Measurements from ENCODE around the gene ZNF618. TPM values are rescaled to one million over a fixed set of nuclear protein-coding genes. Genes with fewer than 3 reads are reported as not detected.

ZNF618 gene
- total RNA-seq, 1 experiment from 2014 or later: 22.0 TPM

DNA sequence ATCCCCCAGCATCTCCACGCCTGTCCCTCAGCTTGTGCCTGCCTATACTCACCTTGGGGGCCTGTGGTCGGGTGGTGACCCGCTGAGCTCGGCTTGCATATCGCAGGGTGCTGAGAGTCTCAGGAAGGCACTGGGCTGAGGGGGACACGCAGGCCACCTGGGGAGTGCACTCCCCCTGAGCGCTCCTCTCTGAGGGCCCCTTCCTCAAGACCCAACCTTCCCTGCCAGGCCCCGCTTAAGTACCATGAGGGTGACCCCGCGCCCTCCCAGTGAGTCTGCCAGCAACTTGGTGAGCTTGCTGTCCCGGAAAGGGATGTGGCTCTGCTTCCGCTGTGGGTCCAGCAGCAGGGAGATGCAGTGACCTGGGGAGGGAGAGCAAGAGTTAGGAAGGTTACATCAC lies 218.9 kb downstream of the ZNF618 start:
- Mint-ChIP-seq H3K4me1 (peaks cover 14% of the 10 kb centered on the region), H3K27ac (no peak overlapping the region), H3K36me3 (no peaks in the 10 kb centered on the region), H3K4me3 (no peak overlapping the region), H3K27me3 (ENCODE audit: low read depth) (peaks cover 42% of the 10 kb centered on the region), H3K9me3 (no peaks in the 10 kb centered on the region)
- TF ChIP-seq ZNF317 (CRISPR knock-in tag; IDR thresholded peaks at IDR 0.05; ENCODE audit: borderline replicate concordance, low read depth) (no peak), SMAD3 (CRISPR knock-in tag; IDR thresholded peaks at IDR 0.05; ENCODE audit: borderline replicate concordance) (no peak), FOXK1 (CRISPR knock-in tag; IDR thresholded peaks at IDR 0.05) (no peak), EMX1 (CRISPR knock-in tag; IDR thresholded peaks at IDR 0.05) (no peak), ELF4 (CRISPR knock-in tag; IDR thresholded peaks at IDR 0.05; ENCODE audit: low read depth) (no peak), SMAD4 (CRISPR knock-in tag; IDR thresholded peaks at IDR 0.05) (no peak), HMGXB4 (CRISPR knock-in tag; IDR thresholded peaks at IDR 0.05) (no peak), ZNF138 (CRISPR knock-in tag; conservative IDR thresholded peaks at IDR 0.05) (no peak), NFE2L1 (CRISPR knock-in tag; IDR thresholded peaks at IDR 0.05) (no peak), ATF6 (CRISPR knock-in tag; IDR thresholded peaks at IDR 0.05) (no peak), SOX15 (CRISPR knock-in tag; IDR thresholded peaks at IDR 0.05) (no peak), ZNF281 (CRISPR knock-in tag; IDR thresholded peaks at IDR 0.05) (no peak), FOXJ3 (CRISPR knock-in tag; IDR thresholded peaks at IDR 0.05; ENCODE audit: borderline replicate concordance) (no peak), ZNF671 (CRISPR knock-in tag; IDR thresholded peaks at IDR 0.05) (no peak)
- TF ChIP-seq, protein P1, sequence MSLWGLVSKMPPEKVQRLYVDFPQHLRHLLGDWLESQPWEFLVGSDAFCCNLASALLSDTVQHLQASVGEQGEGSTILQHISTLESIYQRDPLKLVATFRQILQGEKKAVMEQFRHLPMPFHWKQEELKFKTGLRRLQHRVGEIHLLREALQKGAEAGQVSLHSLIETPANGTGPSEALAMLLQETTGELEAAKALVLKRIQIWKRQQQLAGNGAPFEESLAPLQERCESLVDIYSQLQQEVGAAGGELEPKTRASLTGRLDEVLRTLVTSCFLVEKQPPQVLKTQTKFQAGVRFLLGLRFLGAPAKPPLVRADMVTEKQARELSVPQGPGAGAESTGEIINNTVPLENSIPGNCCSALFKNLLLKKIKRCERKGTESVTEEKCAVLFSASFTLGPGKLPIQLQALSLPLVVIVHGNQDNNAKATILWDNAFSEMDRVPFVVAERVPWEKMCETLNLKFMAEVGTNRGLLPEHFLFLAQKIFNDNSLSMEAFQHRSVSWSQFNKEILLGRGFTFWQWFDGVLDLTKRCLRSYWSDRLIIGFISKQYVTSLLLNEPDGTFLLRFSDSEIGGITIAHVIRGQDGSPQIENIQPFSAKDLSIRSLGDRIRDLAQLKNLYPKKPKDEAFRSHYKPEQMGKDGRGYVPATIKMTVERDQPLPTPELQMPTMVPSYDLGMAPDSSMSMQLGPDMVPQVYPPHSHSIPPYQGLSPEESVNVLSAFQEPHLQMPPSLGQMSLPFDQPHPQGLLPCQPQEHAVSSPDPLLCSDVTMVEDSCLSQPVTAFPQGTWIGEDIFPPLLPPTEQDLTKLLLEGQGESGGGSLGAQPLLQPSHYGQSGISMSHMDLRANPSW (CRISPR knock-in tag; conservative IDR thresholded peaks at IDR 0.05; ENCODE audit: low read depth): no peak
- TF ChIP-seq, protein P2, sequence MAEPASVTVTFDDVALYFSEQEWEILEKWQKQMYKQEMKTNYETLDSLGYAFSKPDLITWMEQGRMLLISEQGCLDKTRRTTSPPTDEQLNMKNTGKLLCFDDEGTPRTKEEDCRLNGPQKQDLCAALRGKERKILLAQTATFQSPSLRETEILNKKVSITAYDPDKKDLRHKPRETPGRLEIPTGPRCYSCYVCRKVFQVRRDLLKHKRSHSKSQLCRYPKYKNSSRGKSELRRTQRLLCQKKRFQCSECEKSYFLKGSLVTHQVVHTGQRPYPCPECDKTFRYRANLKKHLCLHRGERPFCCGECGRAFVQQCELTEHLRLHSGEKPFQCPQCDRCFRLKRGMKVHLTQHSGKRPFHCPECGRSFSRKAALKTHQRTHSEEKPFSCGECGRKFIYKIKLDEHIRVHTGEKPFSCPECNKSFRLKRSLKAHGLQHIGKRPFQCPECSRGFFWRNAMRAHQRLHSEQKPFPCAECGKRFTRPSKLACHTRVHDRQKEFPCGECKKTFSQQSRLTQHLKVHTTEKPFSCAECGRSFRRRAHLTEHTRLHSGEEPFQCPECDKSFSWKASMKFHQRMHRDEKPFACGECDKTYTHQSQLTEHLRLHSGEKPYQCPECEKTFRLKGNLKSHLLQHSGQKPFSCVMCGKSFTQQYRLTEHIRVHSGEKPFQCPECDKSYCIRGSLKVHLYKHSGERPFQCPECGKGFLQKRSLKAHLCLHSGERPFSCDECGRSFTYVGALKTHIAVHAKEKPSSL (CRISPR knock-in tag; conservative IDR thresholded peaks at IDR 0.05): no peak
- TF ChIP-seq, protein P3, sequence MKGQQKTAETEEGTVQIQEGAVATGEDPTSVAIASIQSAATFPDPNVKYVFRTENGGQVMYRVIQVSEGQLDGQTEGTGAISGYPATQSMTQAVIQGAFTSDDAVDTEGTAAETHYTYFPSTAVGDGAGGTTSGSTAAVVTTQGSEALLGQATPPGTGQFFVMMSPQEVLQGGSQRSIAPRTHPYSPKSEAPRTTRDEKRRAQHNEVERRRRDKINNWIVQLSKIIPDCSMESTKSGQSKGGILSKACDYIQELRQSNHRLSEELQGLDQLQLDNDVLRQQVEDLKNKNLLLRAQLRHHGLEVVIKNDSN (CRISPR knock-in tag; IDR thresholded peaks at IDR 0.05): no peak
- TF ChIP-seq, protein P4, sequence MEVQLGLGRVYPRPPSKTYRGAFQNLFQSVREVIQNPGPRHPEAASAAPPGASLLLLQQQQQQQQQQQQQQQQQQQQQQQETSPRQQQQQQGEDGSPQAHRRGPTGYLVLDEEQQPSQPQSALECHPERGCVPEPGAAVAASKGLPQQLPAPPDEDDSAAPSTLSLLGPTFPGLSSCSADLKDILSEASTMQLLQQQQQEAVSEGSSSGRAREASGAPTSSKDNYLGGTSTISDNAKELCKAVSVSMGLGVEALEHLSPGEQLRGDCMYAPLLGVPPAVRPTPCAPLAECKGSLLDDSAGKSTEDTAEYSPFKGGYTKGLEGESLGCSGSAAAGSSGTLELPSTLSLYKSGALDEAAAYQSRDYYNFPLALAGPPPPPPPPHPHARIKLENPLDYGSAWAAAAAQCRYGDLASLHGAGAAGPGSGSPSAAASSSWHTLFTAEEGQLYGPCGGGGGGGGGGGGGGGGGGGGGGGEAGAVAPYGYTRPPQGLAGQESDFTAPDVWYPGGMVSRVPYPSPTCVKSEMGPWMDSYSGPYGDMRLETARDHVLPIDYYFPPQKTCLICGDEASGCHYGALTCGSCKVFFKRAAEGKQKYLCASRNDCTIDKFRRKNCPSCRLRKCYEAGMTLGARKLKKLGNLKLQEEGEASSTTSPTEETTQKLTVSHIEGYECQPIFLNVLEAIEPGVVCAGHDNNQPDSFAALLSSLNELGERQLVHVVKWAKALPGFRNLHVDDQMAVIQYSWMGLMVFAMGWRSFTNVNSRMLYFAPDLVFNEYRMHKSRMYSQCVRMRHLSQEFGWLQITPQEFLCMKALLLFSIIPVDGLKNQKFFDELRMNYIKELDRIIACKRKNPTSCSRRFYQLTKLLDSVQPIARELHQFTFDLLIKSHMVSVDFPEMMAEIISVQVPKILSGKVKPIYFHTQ (CRISPR knock-in tag; IDR thresholded peaks at IDR 0.05): no peak
- DNase-seq (ENCODE audit: low spot score) (no peak), ATAC-seq (no peak)
- POLR2A ChIA-PET: no interaction called here
- CTCF ChIA-PET: interaction anchor here (0.5 to 7.4 kb wide), 8 partner anchors 11 to 1602 kb away, joined by 3 to 101 read pairs (median 11); no protein-coding TSS in a partner anchor
